Mucosa of descending colon (tissue), 3 donors: ENCODE measurements around the gene STAM. TPM values are rescaled to one million over a fixed set of nuclear protein-coding genes. Genes with fewer than 3 reads are reported as not detected.

Source experiments
- ATAC-seq: fragments of 200-7000 bp; cut with Tn5 transposase; one replicate; pipeline ENCODE4 v1.9.1; 2020; ENCODE audit warnings: mild to moderate bottlenecking, moderate library complexity
- DNase-seq, 3 donors: peaks; one replicate each; pipeline ENCODE4 v3.0.0-alpha.2; 2020
- H3K36me3 ChIP-seq: fragments of 200-600 bp; one replicate; pipeline ENCODE4 v1.8.0; 2021; ENCODE audit warnings: low read depth, mild to moderate bottlenecking
- H3K4me1 ChIP-seq: fragments of 200-600 bp; one replicate; pipeline ENCODE4 v1.8.0; 2021; ENCODE audit warnings: low read depth, mild to moderate bottlenecking
- H3K4me3 ChIP-seq: fragments of 200-600 bp; one replicate; pipeline ENCODE4 v1.8.0; 2021; ENCODE audit warnings: mild to moderate bottlenecking
- H3K9me3 ChIP-seq: fragments of 200-600 bp; one replicate; pipeline ENCODE4 v1.8.0; 2021; ENCODE audit warnings: mild to moderate bottlenecking
- intact Hi-C, 2 donors: fragments of 100-400 bp; cut with DNase I in 1 of 2; cut with micrococcal nuclease in 1 of 2; formaldehyde crosslinking; loops; one replicate each; pipeline versions ENCODE4 v1.11.0 to v1.11.1; 2022; cut with DNase I, micrococcal nuclease
- total RNA-seq, 3 donors: library from RNA; stranded (reverse); fragmentation: NEBNext Ultra II Directional in 2 of 3; extraction: Animal tissue kit (Norgen Biotek cat#: 25700) in 2 of 3; gene quantifications; one replicate each; pipeline versions ENCODE4 v1.2.1 to v1.2.4, GENCODE V29; 2021 to 2023
- TF ChIP-seq, protein P1 (sequence below): fragments of 200-600 bp; IDR thresholded peaks from one replicate; pipeline ENCODE4 v1.8.0; 2022; ENCODE audit warnings: antibody characterized with exemption, mild to moderate bottlenecking
- donor health status: DM: no; HTN: no; CAD: no; lungs with moderate emphysema.
- donor health status: DM: no; HTN: no; CAD: no.
- donor health status: DM: no; HTN: yes; CAD: no.

The STAM gene
- total RNA-seq, 3 donors from 2014 or later: 16.4 to 17.8 (median 17.6) TPM

DNA sequence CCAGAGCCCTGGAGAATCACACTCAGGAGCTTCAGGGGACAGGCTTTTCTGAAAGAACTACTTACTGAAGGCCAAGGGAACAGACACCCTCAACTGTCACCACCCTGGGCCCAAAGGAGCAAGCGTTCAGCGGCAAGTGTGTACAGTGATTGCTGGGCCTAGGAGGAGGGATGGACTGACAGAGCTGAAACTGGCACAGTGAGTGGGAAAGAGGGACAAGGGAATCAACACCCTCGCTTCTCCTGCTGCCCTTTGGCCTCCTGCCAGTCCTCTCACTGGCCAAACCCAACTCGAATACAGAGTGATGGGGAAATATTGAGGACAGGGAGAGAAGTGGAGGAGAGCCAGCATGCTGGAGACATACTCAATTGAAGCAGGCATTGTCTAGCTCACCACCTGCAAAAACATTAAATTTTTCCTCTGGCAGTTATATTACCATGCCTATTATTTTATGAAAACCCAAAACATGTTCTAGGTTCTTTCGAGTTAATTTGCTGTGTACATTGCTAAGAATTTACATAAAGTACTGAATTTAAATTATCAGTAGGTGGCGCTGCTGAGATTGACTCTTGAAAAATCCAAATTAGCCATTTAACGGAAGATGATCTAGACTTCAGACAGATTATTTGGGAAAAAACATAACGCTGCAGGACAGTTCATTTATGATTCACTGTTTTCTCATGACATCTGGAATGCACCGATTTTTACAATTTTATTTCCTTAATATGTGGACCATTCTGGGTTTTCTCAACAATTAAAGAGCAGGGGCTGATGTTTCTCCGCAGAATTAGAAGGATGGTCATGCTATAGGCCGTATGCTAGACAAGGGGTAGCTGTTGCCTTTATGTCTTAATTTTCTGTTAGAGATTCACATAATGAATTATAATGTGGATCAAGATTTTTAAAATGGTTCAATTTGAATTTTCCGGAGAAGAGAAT is 93.3 kb downstream of the STAM start:
- no peaks in the 10 kb centered on the region for H3K9me3 ChIP-seq
- DNase-seq: no peak
- intact Hi-C loops: no loop called here
- no peaks in the 10 kb centered on the region for H3K36me3 ChIP-seq
- H3K4me1 ChIP-seq: peaks cover 3% of the 10 kb centered on the region
- TF ChIP-seq, protein P1, sequence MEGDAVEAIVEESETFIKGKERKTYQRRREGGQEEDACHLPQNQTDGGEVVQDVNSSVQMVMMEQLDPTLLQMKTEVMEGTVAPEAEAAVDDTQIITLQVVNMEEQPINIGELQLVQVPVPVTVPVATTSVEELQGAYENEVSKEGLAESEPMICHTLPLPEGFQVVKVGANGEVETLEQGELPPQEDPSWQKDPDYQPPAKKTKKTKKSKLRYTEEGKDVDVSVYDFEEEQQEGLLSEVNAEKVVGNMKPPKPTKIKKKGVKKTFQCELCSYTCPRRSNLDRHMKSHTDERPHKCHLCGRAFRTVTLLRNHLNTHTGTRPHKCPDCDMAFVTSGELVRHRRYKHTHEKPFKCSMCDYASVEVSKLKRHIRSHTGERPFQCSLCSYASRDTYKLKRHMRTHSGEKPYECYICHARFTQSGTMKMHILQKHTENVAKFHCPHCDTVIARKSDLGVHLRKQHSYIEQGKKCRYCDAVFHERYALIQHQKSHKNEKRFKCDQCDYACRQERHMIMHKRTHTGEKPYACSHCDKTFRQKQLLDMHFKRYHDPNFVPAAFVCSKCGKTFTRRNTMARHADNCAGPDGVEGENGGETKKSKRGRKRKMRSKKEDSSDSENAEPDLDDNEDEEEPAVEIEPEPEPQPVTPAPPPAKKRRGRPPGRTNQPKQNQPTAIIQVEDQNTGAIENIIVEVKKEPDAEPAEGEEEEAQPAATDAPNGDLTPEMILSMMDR: peak; percentile 40
- ATAC-seq: peak; percentile 57
- no peak overlapping the region for H3K4me3 ChIP-seq

- Histone ChIP-seq H3K36me3 (no peaks in the 10 kb centered on the region), H3K4me3 (no peak overlapping the region), H3K9me3 (no peaks in the 10 kb centered on the region), H3K4me1 (peaks cover 5% of the 10 kb centered on the region)
- DNase-seq: no peak
- TF ChIP-seq, protein P1: no peak
- ATAC-seq: no peak
- intact Hi-C loops: loop anchor here in 1 of 2 donors (10.0 kb wide), 1 partner anchor 136 kb away; no protein-coding TSS in a partner anchor
Observed at GRCh38 chr10:17740668-17741067, 96.7 kb downstream of the STAM start.

DNA sequence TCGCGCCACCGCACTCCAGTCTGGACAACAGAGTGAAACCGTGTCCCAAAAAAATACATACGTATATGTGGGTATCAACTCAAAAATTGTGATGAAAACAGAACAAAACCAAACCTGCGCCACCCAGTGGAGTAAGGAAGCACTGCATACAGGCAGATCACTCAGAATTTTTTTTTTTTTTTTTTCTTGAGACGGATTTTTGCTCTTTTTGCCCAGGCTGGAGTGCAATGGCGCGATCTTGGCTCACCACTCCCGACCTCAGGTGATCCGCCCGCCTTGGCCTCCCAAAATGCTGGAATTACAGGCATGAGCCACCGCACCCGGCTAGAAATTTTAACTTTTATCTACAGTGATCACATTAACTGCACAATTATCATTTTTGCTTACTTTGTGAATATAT is 99.0 kb downstream of the STAM start:
- no peaks in the 10 kb centered on the region for H3K36me3 ChIP-seq
- TF ChIP-seq, protein P1: peak; percentile 80
- peaks cover 5% of the 10 kb centered on the region for H3K4me1 ChIP-seq
- intact Hi-C loops: loop anchor here in 1 of 2 donors (10.0 kb wide), 1 partner anchor 138 kb away; no protein-coding TSS in a partner anchor
- H3K9me3 ChIP-seq: no peaks in the 10 kb centered on the region
- peak in 2 of 3 donors; percentile 66 to 80 for DNase-seq
- H3K4me3 ChIP-seq: no peak overlapping the region
- ATAC-seq: peak; percentile 61

DNA sequence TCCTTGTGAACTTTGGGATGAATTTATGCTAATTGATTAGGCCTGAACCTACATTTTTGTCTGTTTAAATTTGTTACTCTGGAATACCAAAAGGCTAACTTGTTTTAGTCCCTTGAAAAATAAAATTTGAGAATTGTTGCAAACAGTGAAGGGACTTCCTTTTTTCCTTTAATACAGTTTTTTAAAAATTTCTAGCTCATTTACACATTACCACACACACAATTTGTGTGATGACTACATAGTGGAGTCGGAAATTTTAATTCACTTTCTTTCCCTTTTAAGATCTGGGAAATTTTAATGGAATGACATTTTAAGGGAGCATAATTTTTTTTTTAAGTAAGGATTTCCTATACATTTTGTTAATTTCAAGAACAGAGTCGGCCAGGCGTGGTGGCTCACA is 99.5 kb downstream of the STAM start:
- ATAC-seq: no peak
- TF ChIP-seq, protein P1: no peak
- H3K4me3 ChIP-seq: no peak overlapping the region
- H3K36me3 ChIP-seq: no peaks in the 10 kb centered on the region
- peaks cover 5% of the 10 kb centered on the region for H3K4me1 ChIP-seq
- no peaks in the 10 kb centered on the region for H3K9me3 ChIP-seq
- DNase-seq: no peak
- intact Hi-C loops: loop anchor here in 1 of 2 donors (10.0 kb wide), 1 partner anchor 139 kb away; no protein-coding TSS in a partner anchor

- no peaks in the 10 kb centered on the region for H3K9me3 ChIP-seq
- TF ChIP-seq, protein P1: no peak
- H3K36me3 ChIP-seq: no peaks in the 10 kb centered on the region
- H3K4me3 ChIP-seq: no peak overlapping the region
- intact Hi-C loops: loop anchor here in 1 of 2 donors (10.0 kb wide), 1 partner anchor 140 kb away; no protein-coding TSS in a partner anchor
- DNase-seq: no peak
- H3K4me1 ChIP-seq: peaks cover 5% of the 10 kb centered on the region
- ATAC-seq: peak; percentile 61
Observed at GRCh38 chr10:17744341-17744861, 100.5 kb downstream of the STAM start.
